AG04450 (cell line): ENCODE measurements around the gene FADS2. TPM values are rescaled to one million over a fixed set of nuclear protein-coding genes. Genes with fewer than 3 reads are reported as not detected.

Source experiments
- CTCF ChIA-PET: fragments of 300-600, 350-600 bp; formaldehyde crosslinking; extraction: SDS; loops from one replicate; lab custom pipeline; 2022; ENCODE audit warnings: antibody characterized with exemption, inconsistent platforms; lab: Charles Lee
- POLR2A ChIA-PET: fragments of 350-600 bp; formaldehyde crosslinking; extraction: SDS; loops from one replicate; lab custom pipeline; 2021; ENCODE audit warnings: antibody characterized with exemption, inconsistent platforms; lab: Yijun Ruan, JAX
- DNase-seq: peaks from one replicate; pipeline ENCODE4 v3.0.0-alpha.2; 2011; ENCODE audit warnings: low read depth, low spot score
- H3K27ac ChIP-seq: one replicate; pipeline ENCODE4 v1.5.1; 2012; ENCODE audit warnings: low read depth, low read length, control low read depth
- H3K27me3 ChIP-seq: one replicate; pipeline ENCODE4 v1.6.0; 2012; ENCODE audit warnings: low read length; ENCODE audit not compliant: control insufficient read depth, insufficient read depth
- H3K4me3 ChIP-seq: 2 replicates; pipeline ENCODE4 v1.5.1; 2011; ENCODE audit warnings: mild to moderate bottlenecking, low read depth, low read length, control low read depth
- H3K9me3 ChIP-seq: 2 replicates; pipeline ENCODE4 v1.5.1; 2012; ENCODE audit warnings: low read length; ENCODE audit not compliant: control insufficient read depth, insufficient read depth
- CTCF ChIP-seq: IDR thresholded peaks from 2 replicates; pipeline ENCODE4 v1.5.1; 2011; ENCODE audit warnings: low read depth, low read length, control low read depth, inconsistent platforms
- polyA plus RNA-seq: library from polyadenylated mRNA; depleted of rRNA; stranded (reverse); fragments of >200 nt; gene quantifications from 2 replicates; pipeline ENCODE4 v1.2.3, GENCODE V29; 2011

Gene FADS2
- polyA plus RNA-seq, 1 experiment, result 183 TPM

GRCh38 chr11:61814247-61814957 is 13.7 kb upstream of the FADS2 start:
- no peak for DNase-seq
- Histone ChIP-seq H3K27me3 (no peaks in the 10 kb centered on the region), H3K9me3 (peaks cover 2% of the 10 kb centered on the region; the same call in 1 of the 2 replicates), H3K4me3 (peak overlapping the region; percentile 89), H3K27ac (peak overlapping the region; percentile 80)
- CTCF ChIA-PET, result interaction anchor here (1.0 to 6.3 kb wide), 7 partner anchors 14 to 294 kb away, joined by 3 to 68 read pairs (median 11); partner anchors contain the start of gene FADS2
- TF ChIP-seq CTCF, result no peak
- POLR2A ChIA-PET, result interaction anchor here (0.6 to 2.6 kb wide), 9 partner anchors 14 to 850 kb away, joined by 3 to 29 read pairs (median 4); partner anchors contain the start of genes CPSF7, FADS2, FEN1 and FTH1

- H3K4me3 ChIP-seq, result peak overlapping the region; percentile 89
- peaks cover 2% of the 10 kb centered on the region; the same call in 1 of the 2 replicates for H3K9me3 ChIP-seq
- POLR2A ChIA-PET, result interaction anchor here (0.6 to 2.6 kb wide), 12 partner anchors 14 to 904 kb away, joined by 3 to 29 read pairs (median 4); partner anchors contain the start of genes CPSF7, FADS2, FEN1 and FTH1
- CTCF ChIA-PET, result interaction anchor here (0.6 to 6.3 kb wide), 9 partner anchors 11 to 549 kb away, joined by 3 to 68 read pairs (median 6); partner anchors contain the start of gene FADS2
- no peaks in the 10 kb centered on the region for H3K27me3 ChIP-seq
- H3K27ac ChIP-seq, result peak overlapping the region; percentile 86
- peak; percentile 91 for DNase-seq
- TF ChIP-seq CTCF, result no peak
Measured at GRCh38 chr11:61814958-61815789, 12.9 kb upstream of the FADS2 start.

- Histone ChIP-seq H3K4me3 (peak overlapping the region; percentile 89), H3K9me3 (peaks cover 2% of the 10 kb centered on the region; the same call in 1 of the 2 replicates), H3K27ac (peak overlapping the region; percentile 86), H3K27me3 (no peaks in the 10 kb centered on the region)
- no peak for DNase-seq
- ChIA-PET CTCF (interaction anchor here (0.6 to 6.3 kb wide), 7 partner anchors 13 to 549 kb away, joined by 3 to 68 read pairs (median 11); partner anchors contain the start of gene FADS2), POLR2A (interaction anchor here (0.8 to 2.6 kb wide), 6 partner anchors 13 to 387 kb away, joined by 3 to 29 read pairs (median 6); partner anchors contain the start of genes CPSF7, FADS2, FEN1 and TMEM258)
- TF ChIP-seq CTCF, result no peak
Measured at GRCh38 chr11:61815790-61816735, 12.0 kb upstream of the FADS2 start.

- TF ChIP-seq CTCF, result peak; percentile 57
- Histone ChIP-seq H3K9me3 (peaks cover 2% of the 10 kb centered on the region; the same call in 1 of the 2 replicates), H3K4me3 (peak within 1 kb of the TSS; percentile 89), H3K27ac (peak within 1 kb of the TSS; percentile 86), H3K27me3 (no peaks in the 10 kb centered on the region)
- CTCF ChIA-PET, result interaction anchor here (0.6 to 6.3 kb wide), 2 partner anchors 20 to 347 kb away, joined by 11 to 68 read pairs; no protein-coding TSS in a partner anchor
- POLR2A ChIA-PET, result interaction anchor here (0.8 to 2.6 kb wide), 2 partner anchors 12 to 20 kb away, joined by 4 to 29 read pairs; partner anchors contain the start of gene FADS2
- peak; percentile 89 for DNase-seq
Measured at GRCh38 chr11:61816736-61817455, 11.2 kb upstream of the FADS2 start, which contains the start of gene FADS1. Gene FADS1 (minus strand): TSS chr11:61817003. CDS start chr11:61816929, 74 bp downstream.
